22Rv1 (cell line): ENCODE measurements around the gene SPN.
A peak's percentile ranks its signal among the peaks of the same experiment; 100 is the strongest.

ENCODE experiments used
- H3K27ac ChIP-seq: fragments of 450-650 bp; 2 replicates; pipeline ENCODE4 v1.5.1; 2017
- CTCF ChIP-seq: fragments of 450-650 bp; IDR thresholded peaks from 2 replicates; pipeline ENCODE4 v1.5.1; 2017; ENCODE audit warnings: mild to moderate bottlenecking
- ZFX ChIP-seq: fragments of 450-650 bp; IDR thresholded peaks from 2 replicates; pipeline ENCODE4 v1.6.1; 2017; ENCODE audit warnings: antibody characterized with exemption, borderline replicate concordance

Gene SPN

GRCh38 chr16:29641561-29641960 lies 21.5 kb upstream of the SPN start:
- no peak overlapping the region for H3K27ac ChIP-seq
- TF ChIP-seq CTCF (0 out of 2 replicates have a peak, but pooled peaks have one; percentile 10), ZFX (no peak)

GRCh38 chr16:29643596-29643995 lies 19.5 kb upstream of the SPN start:
- no peak for TF ChIP-seq CTCF
- TF ChIP-seq ZFX: no peak
- H3K27ac ChIP-seq: no peak overlapping the region

GRCh38 chr16:29644338-29644857 lies 18.6 kb upstream of the SPN start:
- TF ChIP-seq CTCF (no peak), ZFX (no peak)

GRCh38 chr16:29644973-29645693 lies 17.9 kb upstream of the SPN start:
- TF ChIP-seq ZFX (no peak), CTCF (no peak)
- no peak overlapping the region for H3K27ac ChIP-seq

More at GRCh38 chr16:29644338-29644857, 18.6 kb upstream of the SPN start:
- no peak overlapping the region for H3K27ac ChIP-seq

GRCh38 chr16:29645694-29646187 lies 17.3 kb upstream of the SPN start:
- H3K27ac ChIP-seq: no peak overlapping the region

GRCh38 chr16:29646947-29647346 lies 16.1 kb upstream of the SPN start:
- H3K27ac ChIP-seq: no peak overlapping the region
- TF ChIP-seq CTCF (no peak), ZFX (no peak)

More at GRCh38 chr16:29645694-29646187, 17.3 kb upstream of the SPN start:
- no peak for TF ChIP-seq ZFX
- no peak for TF ChIP-seq CTCF
